ENCODE results near the gene FBXO48. TPM values are rescaled to one million over a fixed set of nuclear protein-coding genes. Genes with fewer than 3 reads are reported as not detected.

FBXO48 gene
- polyA plus RNA-seq, 1 donor (not counting 4 experiments of a cell fraction or from before 2014, with no cell fraction given) = 1.9 TPM

GRCh38 chr2:68514316-68514929 lies 47.3 kb upstream of the FBXO48 start:
- no peaks in the 10 kb centered on the region for H3K79me2 ChIP-seq (ENCODE audit: control insufficient read depth, insufficient read depth, low read length)
- FAIRE-seq (no peak), DNase-seq (ENCODE audit: low read depth, low spot score) (no peak)
- H3K36me3 ChIP-seq (ENCODE audit: control insufficient read depth in 2 of 2, extremely low read depth in 1 of 2, insufficient read depth in 2 of 2, low read length in 2 of 2) = no peaks in the 10 kb centered on the region
- no peak overlapping the region for H3K27ac ChIP-seq (ENCODE audit: control insufficient read depth, insufficient read depth, low read length)
- H2AFZ ChIP-seq (ENCODE audit: control insufficient read depth, low read length) = no peak overlapping the region
- H3K27me3 ChIP-seq (ENCODE audit: control insufficient read depth, extremely low read depth, insufficient read depth, low read length) = no peaks in the 10 kb centered on the region
- no peaks in the 10 kb centered on the region for H3K9me3 ChIP-seq (ENCODE audit: control insufficient read depth, low read depth, low read length)
- no peak overlapping the region for H3K9ac ChIP-seq (ENCODE audit: control insufficient read depth, extremely low read depth, insufficient read depth, low read length)
- H3K4me1 ChIP-seq (ENCODE audit: control insufficient read depth, extremely low read depth, insufficient read depth, low read length) = no peaks in the 10 kb centered on the region
- H3K9me1 ChIP-seq (ENCODE audit: control insufficient read depth, extremely low read depth, insufficient read depth, low read length) = no peaks in the 10 kb centered on the region
- H4K20me1 ChIP-seq (ENCODE audit: control insufficient read depth, extremely low read depth, insufficient read depth, low read length) = no peaks in the 10 kb centered on the region
- H3K4me3 ChIP-seq (ENCODE audit: control insufficient read depth in 2 of 3, extremely low read depth in 1 of 3, insufficient read depth in 2 of 3, low read depth in 1 of 3, low read length in 3 of 3) = no peak overlapping the region
- H3K4me2 ChIP-seq (ENCODE audit: control insufficient read depth, extremely low read depth, insufficient read depth, low read depth, low read length) = no peak overlapping the region
- TF ChIP-seq, protein P1, sequence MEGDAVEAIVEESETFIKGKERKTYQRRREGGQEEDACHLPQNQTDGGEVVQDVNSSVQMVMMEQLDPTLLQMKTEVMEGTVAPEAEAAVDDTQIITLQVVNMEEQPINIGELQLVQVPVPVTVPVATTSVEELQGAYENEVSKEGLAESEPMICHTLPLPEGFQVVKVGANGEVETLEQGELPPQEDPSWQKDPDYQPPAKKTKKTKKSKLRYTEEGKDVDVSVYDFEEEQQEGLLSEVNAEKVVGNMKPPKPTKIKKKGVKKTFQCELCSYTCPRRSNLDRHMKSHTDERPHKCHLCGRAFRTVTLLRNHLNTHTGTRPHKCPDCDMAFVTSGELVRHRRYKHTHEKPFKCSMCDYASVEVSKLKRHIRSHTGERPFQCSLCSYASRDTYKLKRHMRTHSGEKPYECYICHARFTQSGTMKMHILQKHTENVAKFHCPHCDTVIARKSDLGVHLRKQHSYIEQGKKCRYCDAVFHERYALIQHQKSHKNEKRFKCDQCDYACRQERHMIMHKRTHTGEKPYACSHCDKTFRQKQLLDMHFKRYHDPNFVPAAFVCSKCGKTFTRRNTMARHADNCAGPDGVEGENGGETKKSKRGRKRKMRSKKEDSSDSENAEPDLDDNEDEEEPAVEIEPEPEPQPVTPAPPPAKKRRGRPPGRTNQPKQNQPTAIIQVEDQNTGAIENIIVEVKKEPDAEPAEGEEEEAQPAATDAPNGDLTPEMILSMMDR (optimal IDR thresholded peaks at IDR 0.05 in 1 of 3, IDR thresholded peaks at IDR 0.05 in 1 of 3, conservative IDR thresholded peaks at IDR 0.05 in 1 of 3; ENCODE audit: extremely low read depth in 1 of 3, insufficient read depth in 2 of 3, low read length in 3 of 3) = no peak
- TF ChIP-seq EZH2 (IDR thresholded peaks at IDR 0.05; ENCODE audit: low read length) = no peak
- dilution Hi-C loops (cut with MboI; ENCODE audit: extremely low pct_ligation_motif_present, low sequenced_read_pairs) = no loop called here

GRCh38 chr2:68512966-68513365 lies 45.9 kb upstream of the FBXO48 start:
- H4K20me1 ChIP-seq (ENCODE audit: control insufficient read depth, extremely low read depth, insufficient read depth, low read length) = no peaks in the 10 kb centered on the region
- H3K27ac ChIP-seq (ENCODE audit: control insufficient read depth, insufficient read depth, low read length) = no peak overlapping the region
- no peak overlapping the region for H3K4me2 ChIP-seq (ENCODE audit: control insufficient read depth, extremely low read depth, insufficient read depth, low read depth, low read length)
- H3K27me3 ChIP-seq (ENCODE audit: control insufficient read depth, extremely low read depth, insufficient read depth, low read length) = no peaks in the 10 kb centered on the region
- H2AFZ ChIP-seq (ENCODE audit: control insufficient read depth, low read length) = no peak overlapping the region
- dilution Hi-C loops (cut with MboI; ENCODE audit: extremely low pct_ligation_motif_present, low sequenced_read_pairs) = no loop called here
- H3K36me3 ChIP-seq (ENCODE audit: control insufficient read depth in 2 of 2, extremely low read depth in 1 of 2, insufficient read depth in 2 of 2, low read length in 2 of 2) = no peaks in the 10 kb centered on the region
- H3K9me1 ChIP-seq (ENCODE audit: control insufficient read depth, extremely low read depth, insufficient read depth, low read length) = no peaks in the 10 kb centered on the region
- no peaks in the 10 kb centered on the region for H3K79me2 ChIP-seq (ENCODE audit: control insufficient read depth, insufficient read depth, low read length)
- no peaks in the 10 kb centered on the region for H3K4me1 ChIP-seq (ENCODE audit: control insufficient read depth, extremely low read depth, insufficient read depth, low read length)
- FAIRE-seq (no peak), DNase-seq (ENCODE audit: low read depth, low spot score) (no peak)
- H3K4me3 ChIP-seq (ENCODE audit: control insufficient read depth in 2 of 3, extremely low read depth in 1 of 3, insufficient read depth in 2 of 3, low read depth in 1 of 3, low read length in 3 of 3) = no peak overlapping the region
- TF ChIP-seq, protein P1 (optimal IDR thresholded peaks at IDR 0.05 in 1 of 3, IDR thresholded peaks at IDR 0.05 in 1 of 3, conservative IDR thresholded peaks at IDR 0.05 in 1 of 3; ENCODE audit: extremely low read depth in 1 of 3, insufficient read depth in 2 of 3, low read length in 3 of 3) = no peak
- no peak for TF ChIP-seq EZH2 (IDR thresholded peaks at IDR 0.05; ENCODE audit: low read length)
- H3K9me3 ChIP-seq (ENCODE audit: control insufficient read depth, low read depth, low read length) = no peaks in the 10 kb centered on the region
- H3K9ac ChIP-seq (ENCODE audit: control insufficient read depth, extremely low read depth, insufficient read depth, low read length) = no peak overlapping the region
